AG09319 (cell line): Measurements from ENCODE around the gene GNL1.

Experiments
- DNase-seq: peaks from one replicate; pipeline ENCODE4 v3.0.0-alpha.2; 2010; ENCODE audit warnings: low read depth; ENCODE audit errors: extremely low read depth
- CTCF ChIP-seq: IDR thresholded peaks from 2 replicates; pipeline ENCODE4 v1.5.1; 2011; ENCODE audit warnings: low read depth, mild to moderate bottlenecking, inconsistent platforms, low read length, moderate library complexity

GNL1 gene

GRCh38 chr6:30555816-30556065, 548 bp downstream of the GNL1 start:
- no peak for TF ChIP-seq CTCF
- DNase-seq, result no peak

- DNase-seq, result no peak
- TF ChIP-seq CTCF, result no peak; the same call in 1 of the 2 replicates
Observed at GRCh38 chr6:30554962-30555815, 1.1 kb downstream of the GNL1 start.

GRCh38 chr6:30554404-30554803, 1.9 kb downstream of the GNL1 start:
- no peak for TF ChIP-seq CTCF
- no peak for DNase-seq

GRCh38 chr6:30548375-30548774, 7.9 kb downstream of the GNL1 start:
- no peak for DNase-seq
- no peak for TF ChIP-seq CTCF

- DNase-seq, result no peak
- TF ChIP-seq CTCF, result no peak
Observed at GRCh38 chr6:30547454-30547853, 8.8 kb downstream of the GNL1 start.

- peak; percentile 76 for TF ChIP-seq CTCF
- no peak for DNase-seq
Observed at GRCh38 chr6:30544666-30545272, 11.5 kb downstream of the GNL1 start.

- no peak for TF ChIP-seq CTCF
- no peak for DNase-seq
Observed at GRCh38 chr6:30543821-30544220, 12.5 kb downstream of the GNL1 start.
